ENCODE results near the gene NNMT.

GRCh38 chr11:114251815-114252337, 44.3 kb upstream of the NNMT start:
- no peak for TF ChIP-seq CTCF (IDR thresholded peaks at IDR 0.05; ENCODE audit: insufficient read depth, low read depth, low read length)
- TF ChIP-seq EZH2 (IDR thresholded peaks at IDR 0.05; ENCODE audit: insufficient read depth, low read length), result no peak
